Activated T-cell treated with anti-CD3 and anti-CD28 coated beads for 24 hours (primary cell): ENCODE data around the gene CRYL1.
A peak's percentile ranks its signal among the peaks of the same experiment; 100 is the strongest.

Experiments
- DNase-seq: peaks from one replicate; pipeline ENCODE4 v3.0.0-alpha.2; 2020; ENCODE audit warnings: low read depth

Gene CRYL1, protein sequence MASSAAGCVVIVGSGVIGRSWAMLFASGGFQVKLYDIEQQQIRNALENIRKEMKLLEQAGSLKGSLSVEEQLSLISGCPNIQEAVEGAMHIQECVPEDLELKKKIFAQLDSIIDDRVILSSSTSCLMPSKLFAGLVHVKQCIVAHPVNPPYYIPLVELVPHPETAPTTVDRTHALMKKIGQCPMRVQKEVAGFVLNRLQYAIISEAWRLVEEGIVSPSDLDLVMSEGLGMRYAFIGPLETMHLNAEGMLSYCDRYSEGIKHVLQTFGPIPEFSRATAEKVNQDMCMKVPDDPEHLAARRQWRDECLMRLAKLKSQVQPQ

GRCh38 chr13:20525601-20526544 lies at the start of gene CRYL1:
TSS of gene CRYL1 (minus strand) at chr13:20525857. CDS start at chr13:20525794, 63 bp downstream.
- peak; percentile 64 for DNase-seq

GRCh38 chr13:20573636-20574035 lies 48.0 kb upstream of the CRYL1 start:
- DNase-seq: no peak

DNA sequence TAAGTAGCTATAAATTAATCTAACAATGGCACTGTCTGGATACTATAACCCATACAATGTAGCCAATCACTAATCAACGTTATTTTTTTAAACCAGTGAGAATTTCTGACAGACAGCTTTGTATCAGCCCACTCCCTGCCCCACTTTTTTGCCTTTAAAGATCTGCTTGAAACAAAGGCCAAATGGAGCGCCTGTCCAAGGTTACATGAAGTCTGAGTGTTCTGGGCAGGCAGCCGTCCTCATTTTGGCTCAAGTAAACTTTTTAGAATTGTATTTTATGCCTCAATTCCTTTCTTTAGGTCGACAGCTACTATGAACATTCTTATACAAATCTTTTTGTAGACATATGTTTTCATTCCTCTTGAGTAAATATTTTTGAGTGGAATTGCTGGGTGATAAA lies 47.5 kb upstream of the CRYL1 start:
- DNase-seq: no peak

DNA sequence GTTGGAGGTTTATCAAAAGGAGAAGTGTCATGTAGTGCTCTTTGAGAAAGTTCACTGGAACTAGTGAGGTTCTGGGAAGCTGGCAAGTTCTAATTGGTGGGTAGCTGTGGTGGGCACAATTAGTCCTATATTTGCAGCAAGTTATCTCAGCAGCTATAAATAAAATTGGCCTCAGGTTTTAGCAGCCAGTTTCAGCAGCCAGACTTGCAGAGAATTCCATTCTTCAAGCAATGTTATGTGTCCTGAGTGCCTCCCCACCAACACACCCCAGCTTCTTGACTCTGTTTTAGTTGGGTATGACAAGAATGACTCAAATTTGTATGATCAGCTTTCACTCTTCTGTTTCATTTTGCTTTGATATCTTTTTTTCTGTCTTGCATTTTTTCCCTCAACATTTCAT lies 46.0 kb upstream of the CRYL1 start:
- no peak for DNase-seq

- no peak for DNase-seq
These were observed 44.9 kb upstream of the CRYL1 start for GRCh38 chr13:20570517-20570916.

- DNase-seq: no peak
These were observed 42.3 kb upstream of the CRYL1 start for GRCh38 chr13:20567881-20568528.

- DNase-seq: peak; percentile 80
These were observed 41.5 kb upstream of the CRYL1 start, which contains the start of gene IFT88 for GRCh38 chr13:20566898-20567874. TSS of gene IFT88 (plus strand) at chr13:20567157. CDS start at chr13:20574386, 7,229 bp downstream.

DNA sequence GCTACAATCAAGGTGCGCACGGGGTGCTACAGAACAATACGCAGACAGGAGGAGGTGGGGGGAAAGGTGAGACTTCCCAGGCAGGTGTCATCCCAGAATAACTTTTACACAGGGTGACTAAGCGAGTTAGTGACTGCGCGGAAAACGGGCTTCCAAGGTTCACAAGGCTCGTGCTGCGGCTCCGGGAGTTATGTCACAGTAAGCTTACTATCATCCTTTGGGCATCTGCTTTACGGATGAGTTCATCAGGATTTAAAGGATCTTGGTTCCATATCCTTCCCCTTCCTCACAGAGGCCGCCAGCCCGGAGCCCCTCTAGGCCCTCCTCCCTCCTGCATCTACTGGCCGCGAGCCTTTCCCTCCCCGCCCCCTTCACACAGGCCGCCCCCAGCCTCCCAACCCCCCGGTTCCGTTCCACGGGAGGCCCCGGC lies 40.8 kb upstream of the CRYL1 start:
- DNase-seq: no peak

GRCh38 chr13:20565115-20565736 lies 39.6 kb upstream of the CRYL1 start:
- DNase-seq: no peak

DNA sequence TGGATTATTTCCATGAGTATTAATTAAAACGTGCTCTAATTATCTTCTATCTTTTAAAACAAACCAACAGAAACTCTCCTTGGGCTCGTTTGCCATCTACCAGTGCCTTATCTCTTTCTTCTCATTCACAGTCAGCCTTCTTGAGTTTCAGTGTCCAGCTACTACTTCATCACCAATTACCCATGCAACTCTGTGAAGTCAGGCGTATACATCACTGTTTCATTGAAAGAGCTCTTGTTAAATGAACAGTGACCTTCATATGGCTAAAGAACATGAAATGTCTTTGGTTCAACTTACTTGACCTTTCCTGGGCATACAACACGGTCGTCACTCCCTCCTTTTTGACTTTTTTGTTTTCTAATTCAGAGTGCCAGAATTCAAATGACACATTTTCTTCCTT lies 36.1 kb upstream of the CRYL1 start:
- DNase-seq: no peak

- no peak for DNase-seq
These were observed 34.2 kb upstream of the CRYL1 start for GRCh38 chr13:20559659-20560356.

DNA sequence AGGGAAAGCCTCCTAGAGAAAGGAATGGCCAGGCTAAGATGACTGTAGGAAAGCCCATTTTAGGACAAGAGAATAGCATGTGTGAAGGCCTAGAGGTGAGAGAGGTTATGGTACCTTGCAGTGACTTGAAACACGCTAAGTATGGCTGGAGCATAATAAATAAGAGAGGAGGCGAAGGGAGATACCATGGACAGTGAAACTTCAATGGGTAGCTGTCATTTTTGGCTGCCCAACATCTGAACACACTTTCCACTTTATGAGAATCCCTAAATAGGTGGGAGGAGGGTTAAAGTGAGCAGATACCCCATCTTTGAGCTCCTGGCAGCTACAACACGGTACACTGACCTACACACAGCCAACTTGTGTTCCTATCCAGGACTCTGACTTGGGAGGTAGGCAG lies 33.3 kb upstream of the CRYL1 start:
- no peak for DNase-seq

DNA sequence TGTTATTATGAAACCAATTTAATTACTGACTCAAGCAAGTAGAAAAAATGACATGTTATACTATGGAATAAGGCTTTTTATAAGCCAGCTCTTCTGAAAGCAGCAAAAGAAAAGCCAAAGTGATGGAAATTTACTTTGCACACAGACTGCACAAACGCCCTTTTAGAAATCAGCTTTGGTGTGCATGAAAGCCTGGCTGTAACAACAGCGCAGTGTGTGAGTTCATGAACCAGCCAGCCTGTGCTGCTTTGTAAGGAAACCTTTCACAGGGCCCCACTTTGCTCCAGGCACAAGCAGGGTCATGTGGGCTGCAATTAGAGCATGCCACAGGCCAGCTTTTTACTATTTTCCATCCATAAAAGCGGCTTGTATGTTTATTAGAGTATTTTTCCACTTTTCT lies 27.7 kb upstream of the CRYL1 start:
- DNase-seq: no peak

DNA sequence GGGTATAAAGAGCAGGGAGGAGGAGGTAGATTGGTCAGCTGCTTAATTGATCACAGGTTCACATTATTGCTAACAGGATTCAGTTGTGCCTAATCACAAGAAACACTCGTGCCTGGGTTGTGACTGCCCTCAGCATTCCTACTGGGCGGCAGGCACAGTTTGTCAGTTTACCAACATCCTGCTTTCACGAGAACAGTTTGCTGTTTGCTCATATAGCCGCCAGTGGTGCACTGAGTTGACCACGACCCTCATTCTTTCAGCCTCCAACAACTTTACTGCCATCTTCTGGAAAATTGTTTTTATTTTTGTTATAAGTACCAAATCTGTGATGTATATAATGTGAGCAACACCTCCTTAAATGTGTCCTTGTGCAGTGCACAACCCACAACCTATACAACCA lies 25.1 kb upstream of the CRYL1 start:
- DNase-seq: no peak

DNA sequence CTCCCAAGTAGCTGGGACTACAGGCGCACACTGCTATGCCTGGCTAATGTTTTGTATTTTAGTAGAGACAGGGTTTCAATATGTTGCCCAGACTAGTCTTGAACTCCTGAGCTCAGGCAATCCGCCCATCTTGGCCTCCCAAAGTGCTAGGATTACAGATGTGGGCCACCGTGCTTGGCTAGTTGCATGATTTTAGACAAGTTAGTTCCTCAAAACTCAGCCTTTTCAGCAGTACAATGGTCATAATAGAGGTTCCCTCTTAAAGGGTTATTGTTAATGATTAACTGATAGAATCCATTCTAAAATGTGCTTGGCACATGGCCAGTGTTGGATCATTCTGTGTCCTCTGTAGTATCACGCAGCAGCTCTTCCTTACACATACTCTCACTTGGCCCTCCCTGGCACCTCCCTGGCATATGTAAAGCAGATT lies 21.8 kb upstream of the CRYL1 start:
- DNase-seq: no peak

DNA sequence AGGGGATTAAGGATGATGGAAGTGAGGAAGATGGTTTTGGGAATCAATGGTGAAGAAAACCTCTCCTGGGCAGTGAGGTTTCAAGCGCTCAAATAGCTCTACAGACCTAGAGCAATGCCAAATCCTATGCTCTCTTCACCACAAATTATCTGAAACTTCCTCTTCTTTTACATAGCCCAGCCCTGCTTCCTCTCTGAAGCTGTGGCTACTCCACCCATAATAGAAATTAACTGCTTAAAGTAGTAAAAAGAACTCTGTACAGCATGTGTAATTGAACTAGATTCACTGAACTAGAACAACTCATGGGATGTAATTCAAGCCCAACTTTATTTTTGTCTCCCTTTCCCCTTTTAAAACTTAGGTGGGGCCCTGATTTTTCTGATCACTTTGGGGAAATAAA lies 20.9 kb upstream of the CRYL1 start:
- no peak for DNase-seq

- DNase-seq: no peak
These were observed 18.7 kb upstream of the CRYL1 start for GRCh38 chr13:20544201-20544923.

DNA sequence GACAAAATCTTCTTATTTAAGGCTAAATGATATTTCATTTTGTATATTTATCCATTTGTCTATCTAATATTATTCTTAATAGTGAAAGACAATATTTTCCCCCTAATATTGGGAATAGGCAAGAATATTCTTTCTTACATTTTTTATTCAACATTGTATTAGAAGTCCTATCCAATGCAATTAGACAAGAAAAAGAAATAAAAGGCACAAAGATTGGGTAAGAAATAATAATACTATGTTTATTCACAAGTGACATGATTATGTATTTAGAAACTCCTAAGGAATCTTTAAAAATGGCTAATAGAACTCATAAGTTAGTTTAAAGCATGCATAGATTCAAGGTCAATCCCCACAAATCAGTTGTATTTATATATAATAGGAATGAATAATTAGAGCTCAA lies 11.3 kb upstream of the CRYL1 start:
- no peak for DNase-seq

- no peak for DNase-seq
These were observed 8.5 kb upstream of the CRYL1 start for GRCh38 chr13:20534038-20534608.
